Measurements from ENCODE around the gene GALNS. TPM values are rescaled to one million over a fixed set of nuclear protein-coding genes. Genes with fewer than 3 reads are reported as not detected.

GALNS gene
- total RNA-seq, 4 donors from 2014 or later, result 45.7 to 101 (median 75.6) TPM

DNA sequence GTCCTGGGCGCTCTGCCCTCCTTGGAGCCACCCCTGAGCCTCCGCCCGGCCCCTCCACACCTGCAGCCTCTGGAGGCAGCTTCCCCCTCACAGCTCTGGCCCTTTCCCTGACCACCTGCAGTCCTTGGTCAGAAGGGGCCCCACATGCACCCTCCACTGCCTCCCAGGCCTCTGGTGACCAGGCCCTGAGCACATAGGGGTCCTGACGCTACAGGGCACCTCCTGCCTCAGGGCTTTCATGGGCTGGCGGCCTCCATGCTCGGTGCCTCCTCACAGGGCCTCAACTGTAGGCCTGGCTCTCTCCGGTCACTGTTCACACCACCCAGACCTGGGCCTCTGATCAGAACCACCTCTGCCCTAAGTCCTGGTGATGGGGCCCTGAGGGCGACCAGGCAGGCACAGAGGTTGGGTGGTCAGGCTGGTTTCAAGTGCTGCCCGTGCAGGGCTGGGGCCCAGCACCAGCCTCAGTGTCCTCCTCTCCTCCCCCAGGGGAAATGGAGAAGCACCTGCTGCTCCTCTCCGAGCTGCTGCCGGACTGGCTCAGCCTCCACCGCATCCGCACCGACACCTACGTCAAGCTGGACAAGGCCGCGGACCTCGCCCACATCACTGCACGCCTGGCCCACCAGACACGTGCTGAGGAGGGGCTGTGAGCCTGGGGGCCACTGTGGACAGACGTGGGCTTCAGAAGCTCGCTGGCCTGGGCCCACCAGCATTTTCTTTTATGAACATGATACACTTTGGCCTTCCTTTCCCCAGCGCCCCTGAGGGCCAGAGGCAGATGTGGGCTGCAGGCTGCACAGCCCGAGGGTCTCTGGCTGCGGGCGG lies 48.9 kb downstream of the GALNS start:
- intact Hi-C loops (cut with DNase I; ENCODE audit: low total_unique reads) (no loop called here), in situ Hi-C loops (cut with MboI; ENCODE audit: low pct_ligation_motif_present in 1 of 4, low pct_unique_long_range_greater_than_20kb in 1 of 4, low sequenced_read_pairs in 3 of 4) (loop anchor here in 1 of 4 donors (25.0 kb wide), 1 partner anchor 404 kb away; the partner anchor contains the start of genes SLC22A31 and ZNF778)
- TF ChIP-seq POLR2A (IDR thresholded peaks at IDR 0.05) (no peak), POLR2AphosphoS5 (IDR thresholded peaks at IDR 0.05) (no peak), EP300 (IDR thresholded peaks at IDR 0.05; ENCODE audit: low read depth) (no peak)
- TF ChIP-seq, protein P1, sequence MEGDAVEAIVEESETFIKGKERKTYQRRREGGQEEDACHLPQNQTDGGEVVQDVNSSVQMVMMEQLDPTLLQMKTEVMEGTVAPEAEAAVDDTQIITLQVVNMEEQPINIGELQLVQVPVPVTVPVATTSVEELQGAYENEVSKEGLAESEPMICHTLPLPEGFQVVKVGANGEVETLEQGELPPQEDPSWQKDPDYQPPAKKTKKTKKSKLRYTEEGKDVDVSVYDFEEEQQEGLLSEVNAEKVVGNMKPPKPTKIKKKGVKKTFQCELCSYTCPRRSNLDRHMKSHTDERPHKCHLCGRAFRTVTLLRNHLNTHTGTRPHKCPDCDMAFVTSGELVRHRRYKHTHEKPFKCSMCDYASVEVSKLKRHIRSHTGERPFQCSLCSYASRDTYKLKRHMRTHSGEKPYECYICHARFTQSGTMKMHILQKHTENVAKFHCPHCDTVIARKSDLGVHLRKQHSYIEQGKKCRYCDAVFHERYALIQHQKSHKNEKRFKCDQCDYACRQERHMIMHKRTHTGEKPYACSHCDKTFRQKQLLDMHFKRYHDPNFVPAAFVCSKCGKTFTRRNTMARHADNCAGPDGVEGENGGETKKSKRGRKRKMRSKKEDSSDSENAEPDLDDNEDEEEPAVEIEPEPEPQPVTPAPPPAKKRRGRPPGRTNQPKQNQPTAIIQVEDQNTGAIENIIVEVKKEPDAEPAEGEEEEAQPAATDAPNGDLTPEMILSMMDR (IDR thresholded peaks at IDR 0.05), result no peak
- Histone ChIP-seq H3K4me3 (no peak overlapping the region), H3K4me1 (peaks cover 15 to 45% (median 36%) of the 10 kb centered on the region in 4 donors), H3K9me3 (no peaks in the 10 kb centered on the region), H3K36me3 (no peaks in the 10 kb centered on the region), H3K27me3 (no peaks in the 10 kb centered on the region), H3K27ac (no peak overlapping the region)
- DNase-seq, result no peak
- 89% methylated on average over 25 of the region's 26 CpGs; no CpG with 5 or more reads in 1 of the 2 donors for WGBS, 2 donors (ENCODE audit: low coverage in 1 of 2)

DNA sequence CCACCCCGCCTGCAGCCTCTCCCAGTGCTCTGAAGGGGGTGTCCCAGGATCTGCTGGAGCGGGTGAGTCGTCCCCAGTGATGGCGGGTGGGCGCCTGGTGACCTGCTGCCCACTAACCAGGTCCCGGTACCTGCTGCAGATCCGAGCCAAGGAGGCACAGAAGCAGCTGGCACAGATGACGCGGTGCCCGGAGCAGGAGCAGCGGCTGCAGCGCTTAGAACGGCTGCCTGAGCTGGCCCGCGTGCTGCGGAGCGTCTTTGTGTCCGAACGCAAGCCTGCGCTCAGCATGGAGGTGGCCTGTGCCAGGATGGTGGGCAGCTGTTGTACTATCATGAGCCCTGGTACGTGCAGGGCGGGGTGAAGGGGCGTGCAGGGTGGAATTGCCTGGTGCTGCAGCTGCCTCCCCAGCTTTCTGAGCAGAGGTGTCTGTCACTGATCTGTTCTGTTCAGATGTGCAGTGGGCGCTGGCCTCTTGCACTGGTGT lies 49.6 kb downstream of the GALNS start:
- Histone ChIP-seq H3K4me1 (peaks cover 14 to 44% (median 35%) of the 10 kb centered on the region in 4 donors), H3K27me3 (no peaks in the 10 kb centered on the region), H3K4me3 (no peak overlapping the region), H3K9me3 (no peaks in the 10 kb centered on the region), H3K27ac (no peak overlapping the region), H3K36me3 (no peaks in the 10 kb centered on the region)
- 84% methylated on average over 20 of the region's 24 CpGs; no CpG with 5 or more reads in 1 of the 2 donors for WGBS, 2 donors (ENCODE audit: low coverage in 1 of 2)
- intact Hi-C loops (cut with DNase I; ENCODE audit: low total_unique reads), result no loop called here
- TF ChIP-seq POLR2A (IDR thresholded peaks at IDR 0.05), result no peak
- no peak for TF ChIP-seq POLR2AphosphoS5 (IDR thresholded peaks at IDR 0.05)
- no peak for TF ChIP-seq EP300 (IDR thresholded peaks at IDR 0.05; ENCODE audit: low read depth)
- TF ChIP-seq, protein P1 (IDR thresholded peaks at IDR 0.05), result no peak
- in situ Hi-C loops (cut with MboI; ENCODE audit: low pct_ligation_motif_present in 1 of 4, low pct_unique_long_range_greater_than_20kb in 1 of 4, low sequenced_read_pairs in 3 of 4), result loop anchor here in 1 of 4 donors (25.0 kb wide), 1 partner anchor 405 kb away; the partner anchor contains the start of genes SLC22A31 and ZNF778
- no peak for DNase-seq

GRCh38 chr16:88806491-88807111 lies 50.1 kb downstream of the GALNS start:
- H3K4me1 ChIP-seq, result peaks cover 14 to 44% (median 35%) of the 10 kb centered on the region in 4 donors
- H3K9me3 ChIP-seq, result no peaks in the 10 kb centered on the region
- intact Hi-C loops (cut with DNase I; ENCODE audit: low total_unique reads), result no loop called here
- in situ Hi-C loops (cut with MboI; ENCODE audit: low pct_ligation_motif_present in 1 of 4, low pct_unique_long_range_greater_than_20kb in 1 of 4, low sequenced_read_pairs in 3 of 4), result loop anchor here in 1 of 4 donors (25.0 kb wide), 1 partner anchor 406 kb away; the partner anchor contains the start of genes SLC22A31 and ZNF778
- 84% methylated on average over 24 of the region's 27 CpGs; no CpG with 5 or more reads in 1 of the 2 donors for WGBS, 2 donors (ENCODE audit: low coverage in 1 of 2)
- H3K27me3 ChIP-seq, result no peaks in the 10 kb centered on the region
- no peak for TF ChIP-seq EP300 (IDR thresholded peaks at IDR 0.05; ENCODE audit: low read depth)
- no peak for TF ChIP-seq POLR2A (IDR thresholded peaks at IDR 0.05)
- TF ChIP-seq POLR2AphosphoS5 (IDR thresholded peaks at IDR 0.05), result no peak
- TF ChIP-seq, protein P1 (IDR thresholded peaks at IDR 0.05), result no peak
- H3K36me3 ChIP-seq, result no peaks in the 10 kb centered on the region
- H3K4me3 ChIP-seq, result no peak overlapping the region
- DNase-seq, result no peak
- H3K27ac ChIP-seq, result no peak overlapping the region

DNA sequence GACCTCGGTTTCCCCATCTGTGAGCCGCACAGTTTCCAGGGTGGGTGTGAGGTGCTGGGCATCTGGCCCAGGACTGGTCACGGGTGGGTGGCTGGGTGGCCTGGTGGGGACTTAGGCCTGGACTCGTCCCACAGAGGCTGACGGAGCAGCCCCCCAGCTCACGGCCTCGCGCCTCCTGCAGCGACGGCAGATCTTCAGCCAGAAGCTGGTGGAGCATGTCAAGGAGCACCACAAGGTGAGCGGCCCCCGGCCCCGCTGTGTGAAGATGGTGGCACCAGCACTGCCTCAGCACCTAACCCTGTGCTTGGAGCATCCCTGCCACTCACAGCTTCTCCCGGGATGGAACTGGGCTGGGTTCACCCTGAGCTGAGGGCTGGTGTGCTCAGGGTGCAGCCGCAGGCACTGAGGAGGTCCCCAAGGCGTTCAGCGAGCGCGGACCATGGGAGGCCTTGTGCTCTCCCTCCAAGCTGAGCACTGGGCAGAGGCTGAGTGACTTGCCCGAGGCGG lies 50.8 kb downstream of the GALNS start:
- in situ Hi-C loops (cut with MboI; ENCODE audit: low pct_ligation_motif_present in 1 of 4, low pct_unique_long_range_greater_than_20kb in 1 of 4, low sequenced_read_pairs in 3 of 4), result loop anchor here in 1 of 4 donors (25.0 kb wide), 1 partner anchor 406 kb away; the partner anchor contains the start of genes SLC22A31 and ZNF778
- intact Hi-C loops (cut with DNase I; ENCODE audit: low total_unique reads), result no loop called here
- peaks cover 14 to 37% (median 33%) of the 10 kb centered on the region in 4 donors for H3K4me1 ChIP-seq
- H3K27ac ChIP-seq, result no peak overlapping the region
- no peak for TF ChIP-seq POLR2A (IDR thresholded peaks at IDR 0.05)
- no peak for TF ChIP-seq POLR2AphosphoS5 (IDR thresholded peaks at IDR 0.05)
- TF ChIP-seq, protein P1 (IDR thresholded peaks at IDR 0.05), result no peak
- no peak for TF ChIP-seq EP300 (IDR thresholded peaks at IDR 0.05; ENCODE audit: low read depth)
- WGBS, 2 donors (ENCODE audit: low coverage in 1 of 2), result 96% methylated on average over 13 of the region's 21 CpGs; no CpG with 5 or more reads in 1 of the 2 donors
- H3K36me3 ChIP-seq, result no peaks in the 10 kb centered on the region
- DNase-seq, result no peak
- H3K27me3 ChIP-seq, result no peaks in the 10 kb centered on the region
- no peak overlapping the region for H3K4me3 ChIP-seq
- H3K9me3 ChIP-seq, result no peaks in the 10 kb centered on the region
